Hepatocyte (in vitro differentiated cells): Measurements from ENCODE around the gene ALDOB. TPM values are rescaled to one million over a fixed set of nuclear protein-coding genes. Genes with fewer than 3 reads are reported as not detected.

ENCODE experiments used
- DNase-seq: peaks from one replicate; pipeline ENCODE4 v3.0.0-alpha.2; 2016; ENCODE audit warnings: low spot score
- H2AFZ ChIP-seq: fragments of 200-600 bp; sonication (generic); 2 replicates; pipeline ENCODE4 v1.6.0; 2016; ENCODE audit warnings: antibody characterized with exemption, mild to moderate bottlenecking
- H3K27ac ChIP-seq: fragments of 200-600 bp; sonication (generic); 2 replicates; pipeline ENCODE4 v1.5.1; 2016; ENCODE audit warnings: mild to moderate bottlenecking
- H3K27me3 ChIP-seq: fragments of 200-600 bp; sonication (generic); 2 replicates; pipeline ENCODE4 v1.6.1; 2016
- H3K36me3 ChIP-seq: fragments of 200-600 bp; sonication (generic); replicated peaks from 2 replicates; pipeline ENCODE4 v1.5.1; 2016; ENCODE audit warnings: low read depth; ENCODE audit not compliant: insufficient read depth
- H3K4me1 ChIP-seq: fragments of 200-600 bp; sonication (generic); 2 replicates; pipeline ENCODE4 v1.5.1; 2016; ENCODE audit warnings: mild to moderate bottlenecking, moderate library complexity; ENCODE audit not compliant: insufficient read depth
- H3K4me2 ChIP-seq: fragments of 200-600 bp; sonication (generic); 2 replicates; pipeline ENCODE4 v1.6.0; 2016
- H3K4me3 ChIP-seq: fragments of 200-600 bp; sonication (generic); 2 replicates; pipeline ENCODE4 v1.5.1; 2016; ENCODE audit warnings: mild to moderate bottlenecking
- H3K79me2 ChIP-seq: fragments of 200-600 bp; sonication (generic); 2 replicates; pipeline ENCODE4 v1.6.0; 2017; ENCODE audit warnings: mild to moderate bottlenecking
- H3K9me2 ChIP-seq: fragments of 200-600 bp; sonication (generic); replicated peaks from 2 replicates; pipeline ENCODE4 v1.6.0; 2017; ENCODE audit warnings: mild to moderate bottlenecking; ENCODE audit not compliant: insufficient read depth
- H3K9me3 ChIP-seq: fragments of 200-600 bp; sonication (generic); 2 replicates; pipeline ENCODE4 v1.5.1; 2016; ENCODE audit warnings: low read depth, mild to moderate bottlenecking
- H4K20me1 ChIP-seq: fragments of 200-600 bp; sonication (generic); 2 replicates; pipeline ENCODE4 v1.6.0; 2016; ENCODE audit warnings: mild to moderate bottlenecking; ENCODE audit not compliant: insufficient read depth, poor library complexity, severe bottlenecking
- CTCF ChIP-seq: fragments of 200-600 bp; sonication (generic); IDR thresholded peaks from 2 replicates; pipeline ENCODE4 v1.5.1; 2016; ENCODE audit warnings: antibody characterized with exemption, mild to moderate bottlenecking; ENCODE audit not compliant: poor library complexity
- EZH2 ChIP-seq: fragments of 200-600 bp; sonication (generic); IDR thresholded peaks from 2 replicates; pipeline ENCODE4 v1.6.1; 2016; ENCODE audit warnings: antibody characterized with exemption, mild to moderate bottlenecking, borderline replicate concordance
- EZH2phosphoT487 ChIP-seq: fragments of 200-600 bp; sonication (generic); IDR thresholded peaks from one replicate; pipeline ENCODE4 v1.6.1; 2018; ENCODE audit warnings: antibody characterized with exemption, mild to moderate bottlenecking, low read depth, moderate library complexity; ENCODE audit not compliant: unreplicated experiment, severe bottlenecking
- WGBS: methylation state at CpG from one replicate; pipeline ENCODE4 v1.1.6; 2016; ENCODE audit warnings: low lambda C conversion rate; ENCODE audit errors: missing lambda C conversion rate; 5-methylcytosine and 5-hydroxymethylcytosine counted together
- polyA plus RNA-seq: library from polyadenylated mRNA; unstranded; fragments of >200 nt; fragmentation: Nextera tagmentation; extraction: Ambion mirVana; gene quantifications from 2 replicates; pipeline ENCODE4 v1.2.1, GENCODE V29; 2016
- total RNA-seq: library from RNA; depleted of rRNA; stranded (reverse); fragments of >200 nt; gene quantifications from 2 replicates; pipeline ENCODE4 v1.2.3, GENCODE V29; 2014

Gene ALDOB
- total and polyA plus RNA-seq, 2 experiments from 2014 or later = 71.6 to 236 TPM

GRCh38 chr9:101376111-101376848 is 59.3 kb downstream of the ALDOB start:
- H4K20me1 ChIP-seq = no peaks in the 10 kb centered on the region
- 91% methylated on average over 6 of the region's 6 CpGs for WGBS
- no peak overlapping the region for H2AFZ ChIP-seq
- H3K9me3 ChIP-seq = no peaks in the 10 kb centered on the region
- H3K4me2 ChIP-seq = no peak overlapping the region
- DNase-seq = no peak
- no peaks in the 10 kb centered on the region for H3K27me3 ChIP-seq
- H3K36me3 ChIP-seq = no peaks in the 10 kb centered on the region
- no peaks in the 10 kb centered on the region for H3K79me2 ChIP-seq
- H3K4me3 ChIP-seq = no peak overlapping the region
- TF ChIP-seq EZH2 = no peak
- no peak for TF ChIP-seq CTCF
- TF ChIP-seq EZH2phosphoT487 = no peak
- H3K4me1 ChIP-seq = no peaks in the 10 kb centered on the region
- H3K27ac ChIP-seq = no peak overlapping the region
- no peaks in the 10 kb centered on the region for H3K9me2 ChIP-seq

GRCh38 chr9:101375546-101375945 is 60.0 kb downstream of the ALDOB start:
- H4K20me1 ChIP-seq = no peaks in the 10 kb centered on the region
- no peak for DNase-seq
- H3K36me3 ChIP-seq = no peaks in the 10 kb centered on the region
- H3K79me2 ChIP-seq = no peaks in the 10 kb centered on the region
- no peak overlapping the region for H3K4me2 ChIP-seq
- no peaks in the 10 kb centered on the region for H3K27me3 ChIP-seq
- no peak overlapping the region for H2AFZ ChIP-seq
- no peak overlapping the region for H3K27ac ChIP-seq
- no peaks in the 10 kb centered on the region for H3K9me3 ChIP-seq
- TF ChIP-seq EZH2 (no peak), CTCF (no peak), EZH2phosphoT487 (no peak)
- WGBS = 94% methylated on average over 12 of the region's 12 CpGs
- H3K4me1 ChIP-seq = no peaks in the 10 kb centered on the region
- H3K4me3 ChIP-seq = no peak overlapping the region
- no peaks in the 10 kb centered on the region for H3K9me2 ChIP-seq

- no peaks in the 10 kb centered on the region for H4K20me1 ChIP-seq
- no peaks in the 10 kb centered on the region for H3K9me2 ChIP-seq
- H3K4me2 ChIP-seq = no peak overlapping the region
- no peaks in the 10 kb centered on the region for H3K36me3 ChIP-seq
- H3K4me3 ChIP-seq = no peak overlapping the region
- H3K4me1 ChIP-seq = no peaks in the 10 kb centered on the region
- H3K79me2 ChIP-seq = no peaks in the 10 kb centered on the region
- WGBS = 91% methylated on average over 2 of the region's 2 CpGs
- no peaks in the 10 kb centered on the region for H3K27me3 ChIP-seq
- no peak for DNase-seq
- no peaks in the 10 kb centered on the region for H3K9me3 ChIP-seq
- H2AFZ ChIP-seq = no peak overlapping the region
- no peak for TF ChIP-seq CTCF
- no peak for TF ChIP-seq EZH2
- H3K27ac ChIP-seq = no peak overlapping the region
Measured at GRCh38 chr9:101372327-101373118, 63.1 kb downstream of the ALDOB start.
